GM21717 (cell line): ENCODE measurements around the gene PKP3.
"Not testable (repeated sequence)": the region's sequence is repeated elsewhere in the genome, so short reads cannot be mapped to it uniquely, and the experiment has no call there.

ENCODE experiments used
- ATAC-seq: cut with Tn5 transposase; IDR thresholded peaks from one replicate; pipeline ENCODE4 v1.9.1; 2021; ENCODE audit warnings: mild to moderate bottlenecking, moderate library complexity; ENCODE audit not compliant: unreplicated experiment

The PKP3 gene

GRCh38 chr11:376531-377173 is 17.4 kb upstream of the PKP3 start:
- no peak for ATAC-seq

GRCh38 chr11:377174-377865 is 16.7 kb upstream of the PKP3 start:
- no peak for ATAC-seq

GRCh38 chr11:377883-378500 is 16.0 kb upstream of the PKP3 start:
- ATAC-seq: no peak

GRCh38 chr11:379205-380094 is 14.6 kb upstream of the PKP3 start:
- ATAC-seq: no peak

GRCh38 chr11:380095-380480 is 13.9 kb upstream of the PKP3 start:
- no peak for ATAC-seq

- no peak for ATAC-seq
Measured at GRCh38 chr11:380491-380890, 13.5 kb upstream of the PKP3 start.

- no peak for ATAC-seq
Measured at GRCh38 chr11:380996-381395, 13.0 kb upstream of the PKP3 start.

- ATAC-seq: no peak
Measured at GRCh38 chr11:381501-382072, 12.4 kb upstream of the PKP3 start.

GRCh38 chr11:382081-382629 is 11.9 kb upstream of the PKP3 start:
- no peak for ATAC-seq

GRCh38 chr11:383431-383830 is 10.6 kb upstream of the PKP3 start:
- no peak for ATAC-seq

- no peak for ATAC-seq
Measured at GRCh38 chr11:384511-384910, 9.5 kb upstream of the PKP3 start.

GRCh38 chr11:385594-386351 is 8.2 kb upstream of the PKP3 start:
- ATAC-seq: no peak

- no peak for ATAC-seq
Measured at GRCh38 chr11:386483-386882, 7.5 kb upstream of the PKP3 start.

- no peak for ATAC-seq
Measured at GRCh38 chr11:387193-387793, 6.7 kb upstream of the PKP3 start.

GRCh38 chr11:389369-389768 is 4.6 kb upstream of the PKP3 start:
- ATAC-seq: not testable (repeated sequence)

- ATAC-seq: no peak
Measured at GRCh38 chr11:390175-390574, 3.8 kb upstream of the PKP3 start.

- ATAC-seq: no peak
Measured at GRCh38 chr11:391117-392017, 2.6 kb upstream of the PKP3 start.

- no peak for ATAC-seq
Measured at GRCh38 chr11:392102-392777, 1.8 kb upstream of the PKP3 start.
